ENCODE measurements around the gene RNGTT. TPM values are rescaled to one million over a fixed set of nuclear protein-coding genes. Genes with fewer than 3 reads are reported as not detected.

RNGTT gene
- total and polyA plus RNA-seq, 10 of the 15 experiments (the other 5 are each of a cell fraction or from before 2014, with no cell fraction given): 7.7 to 30.4 (median 22.2) TPM

GRCh38 chr6:88662653-88663174 is 300.7 kb downstream of the RNGTT start (continued):
- TF ChIP-seq LARP7 (IDR thresholded peaks at IDR 0.05) (no peak), RBBP5 (conservative IDR thresholded peaks at IDR 0.05) (no peak), SIN3A (IDR thresholded peaks at IDR 0.05; ENCODE audit: low read depth, low read length) (no peak)

DNA sequence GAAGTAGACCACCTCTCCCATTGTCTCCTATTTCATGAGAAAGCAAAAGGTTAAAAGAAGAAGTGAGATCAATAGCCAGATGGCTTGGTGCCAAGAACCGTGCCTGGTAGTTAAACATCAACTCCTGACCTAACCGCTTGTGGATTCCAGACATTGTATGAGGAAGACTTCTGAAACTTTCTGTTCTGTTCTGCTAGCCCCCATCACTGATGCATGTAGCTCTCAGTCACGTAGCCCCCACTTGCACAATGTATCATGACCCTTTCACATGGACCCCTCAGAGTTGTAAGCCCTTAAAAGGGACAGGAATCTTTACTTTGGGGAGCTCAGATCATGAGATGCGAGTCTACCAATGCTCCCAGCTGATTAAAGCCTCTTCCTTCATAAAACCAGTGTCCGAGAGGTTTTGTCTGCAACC is 301.2 kb downstream of the RNGTT start:
- peak; percentile 89 for DNase-seq (ENCODE audit: low read depth, low spot score)
- Histone ChIP-seq H2AFZ (ENCODE audit: control insufficient read depth, low read depth, low read length) (no peak overlapping the region), H3K27ac (ENCODE audit: control insufficient read depth, insufficient read depth) (peak overlapping the region; percentile 39), H3K4me1 (ENCODE audit: control insufficient read depth, insufficient read depth, low read length) (peaks cover 17% of the 10 kb centered on the region), H3K4me3 (no peak overlapping the region), H3K79me2 (ENCODE audit: control insufficient read depth, insufficient read depth, low read length) (no peaks in the 10 kb centered on the region), H3K4me2 (ENCODE audit: control insufficient read depth, insufficient read depth) (no peak overlapping the region), H3K27me3 (replicated peaks in 1 of 2; ENCODE audit: control insufficient read depth in 2 of 2, insufficient read depth in 2 of 2, low read length in 1 of 2) (no peaks in the 10 kb centered on the region), H3K36me3 (ENCODE audit: control insufficient read depth in 2 of 2, insufficient read depth in 2 of 2, low read length in 1 of 2) (peaks cover 7 to 16% of the 10 kb centered on the region in 2 experiments; a peak in 3 of 4 replicates), H4K20me1 (ENCODE audit: control insufficient read depth, insufficient read depth) (no peaks in the 10 kb centered on the region), H3K9ac (ENCODE audit: control insufficient read depth, insufficient read depth, low read length) (no peak overlapping the region), H3K9me3 (replicated peaks; ENCODE audit: control insufficient read depth, insufficient read depth, low read length) (peaks cover 61% of the 10 kb centered on the region)
- 78% methylated on average over 5 of the region's 5 CpGs for WGBS (ENCODE audit: insufficient coverage, insufficient replicate concordance, low lambda C conversion rate, missing lambda C conversion rate)
- CTCF ChIA-PET: interaction anchor here (1.1 to 1.8 kb wide), 2 partner anchors 11 to 99 kb away, joined by 4 read pairs; no protein-coding TSS in a partner anchor
- in situ Hi-C loops (cut with MboI) (no loop called here), intact Hi-C loops (cut with micrococcal nuclease; ENCODE audit: unreplicated experiment) (loop anchor here (1.0 to 2.0 kb wide), 3 partner anchors 12 to 168 kb away; no protein-coding TSS in a partner anchor)
- no TSS peak for BruUV-seq (replicated peaks)
- SMC1A ChIA-PET (ENCODE audit: uncharacterized antibody, unreplicated experiment): interaction anchor here (1.0 to 2.2 kb wide), 5 partner anchors 9 to 75 kb away, joined by 3 to 6 read pairs (median 5); no protein-coding TSS in a partner anchor
- RAD21 ChIA-PET (ENCODE audit: unreplicated experiment): interaction anchor here (0.7 to 3.0 kb wide), 6 partner anchors 14 to 168 kb away, joined by 3 to 13 read pairs (median 3); no protein-coding TSS in a partner anchor
- no peak for FAIRE-seq
- POLR2A ChIA-PET: interaction anchor here (0.9 kb wide), 1 partner anchor 11 kb away, joined by 3 read pairs; no protein-coding TSS in a partner anchor
- peak; percentile 88 for ATAC-seq
- TF ChIP-seq RB1 (IDR thresholded peaks at IDR 0.05; ENCODE audit: borderline replicate concordance) (no peak), BHLHE40 (IDR thresholded peaks at IDR 0.05; ENCODE audit: borderline replicate concordance in 1 of 2, low read depth in 2 of 2, low read length in 1 of 2) (peak; percentile 93 to 97), PAX5 (IDR thresholded peaks at IDR 0.05; ENCODE audit: borderline replicate concordance, low read depth, low read length) (peak; percentile 43; the same call in 1 of the 2 replicates), SKIL (IDR thresholded peaks at IDR 0.05; ENCODE audit: low read depth, poor library complexity, severe bottlenecking) (peak; percentile 91), SMARCA5 (IDR thresholded peaks at IDR 0.05) (no peak), HCFC1 (IDR thresholded peaks at IDR 0.05; ENCODE audit: low read length) (no peak), IRF4 (IDR thresholded peaks at IDR 0.05; ENCODE audit: low read depth, low read length) (0 out of 2 replicates have a peak, but pooled peaks have one; percentile 31), MTA2 (IDR thresholded peaks at IDR 0.05; ENCODE audit: low read depth) (peak; percentile 72), IKZF1 (conservative IDR thresholded peaks at IDR 0.05) (peak; percentile 61), EP300 (IDR thresholded peaks at IDR 0.05; ENCODE audit: borderline replicate concordance in 1 of 2, control insufficient read depth in 1 of 2, low read depth in 2 of 2, low read length in 2 of 2) (peak in 1 of 2 experiments; percentile 69; a peak in 2 of 4 replicates), BCL11A (IDR thresholded peaks at IDR 0.05; ENCODE audit: low read depth, low read length) (peak; percentile 10; the same call in 1 of the 2 replicates), NBN (IDR thresholded peaks at IDR 0.05) (peak; percentile 74), SPI1 (IDR thresholded peaks at IDR 0.05; ENCODE audit: borderline replicate concordance, insufficient read depth, low read depth, low read length) (peak; percentile 89), NR2C2 (IDR thresholded peaks at IDR 0.05; ENCODE audit: borderline replicate concordance, control insufficient read depth, insufficient read length, low read depth) (no peak), FOXK2 (IDR thresholded peaks at IDR 0.05) (no peak), ESRRA (IDR thresholded peaks at IDR 0.05; ENCODE audit: low read length) (no peak), CBX5 (IDR thresholded peaks at IDR 0.05; ENCODE audit: low read depth) (peak; percentile 34; the same call in 1 of the 2 replicates)
